Body of pancreas (tissue), 4 donors: ENCODE data around the gene AP4E1.

Source experiments
- POLR2A ChIP-seq, 3 donors: fragments of 450-650 bp; IDR thresholded peaks; one replicate each; pipeline ENCODE4 v1.6.1; 2016; ENCODE audit warnings: antibody characterized with exemption in 3 of 3, mild to moderate bottlenecking in 2 of 3
- TF ChIP-seq, protein P1 (sequence below), 7 experiments: fragments of 450-650 bp in 4 of 7; fragments of 200-600 bp in 3 of 7; sonication (generic) in 3 of 7; IDR thresholded peaks; one replicate each; pipeline ENCODE4 v1.5.1; 2016 to 2019; ENCODE audit warnings: antibody characterized with exemption in 7 of 7

GRCh38 chr15:50997371-50998051 lies 89.0 kb downstream of the AP4E1 start:
- TF ChIP-seq, protein P1, sequence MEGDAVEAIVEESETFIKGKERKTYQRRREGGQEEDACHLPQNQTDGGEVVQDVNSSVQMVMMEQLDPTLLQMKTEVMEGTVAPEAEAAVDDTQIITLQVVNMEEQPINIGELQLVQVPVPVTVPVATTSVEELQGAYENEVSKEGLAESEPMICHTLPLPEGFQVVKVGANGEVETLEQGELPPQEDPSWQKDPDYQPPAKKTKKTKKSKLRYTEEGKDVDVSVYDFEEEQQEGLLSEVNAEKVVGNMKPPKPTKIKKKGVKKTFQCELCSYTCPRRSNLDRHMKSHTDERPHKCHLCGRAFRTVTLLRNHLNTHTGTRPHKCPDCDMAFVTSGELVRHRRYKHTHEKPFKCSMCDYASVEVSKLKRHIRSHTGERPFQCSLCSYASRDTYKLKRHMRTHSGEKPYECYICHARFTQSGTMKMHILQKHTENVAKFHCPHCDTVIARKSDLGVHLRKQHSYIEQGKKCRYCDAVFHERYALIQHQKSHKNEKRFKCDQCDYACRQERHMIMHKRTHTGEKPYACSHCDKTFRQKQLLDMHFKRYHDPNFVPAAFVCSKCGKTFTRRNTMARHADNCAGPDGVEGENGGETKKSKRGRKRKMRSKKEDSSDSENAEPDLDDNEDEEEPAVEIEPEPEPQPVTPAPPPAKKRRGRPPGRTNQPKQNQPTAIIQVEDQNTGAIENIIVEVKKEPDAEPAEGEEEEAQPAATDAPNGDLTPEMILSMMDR (IDR thresholded peaks at IDR 0.05): no peak
- no peak for TF ChIP-seq POLR2A (IDR thresholded peaks at IDR 0.05)
